AG04450 (cell line): ENCODE measurements around the gene PRR18. TPM values are rescaled to one million over a fixed set of nuclear protein-coding genes. Genes with fewer than 3 reads are reported as not detected.

Experiments
- CTCF ChIA-PET: fragments of 300-600, 350-600 bp; formaldehyde crosslinking; extraction: SDS; loops from one replicate; lab custom pipeline; 2022; ENCODE audit warnings: antibody characterized with exemption, inconsistent platforms; lab: Charles Lee
- POLR2A ChIA-PET: fragments of 350-600 bp; formaldehyde crosslinking; extraction: SDS; loops from one replicate; lab custom pipeline; 2021; ENCODE audit warnings: antibody characterized with exemption, inconsistent platforms; lab: Yijun Ruan, JAX
- DNase-seq: peaks from one replicate; pipeline ENCODE4 v3.0.0-alpha.2; 2011; ENCODE audit warnings: low read depth, low spot score
- H3K27ac ChIP-seq: one replicate; pipeline ENCODE4 v1.5.1; 2012; ENCODE audit warnings: low read depth, low read length, control low read depth
- H3K27me3 ChIP-seq: one replicate; pipeline ENCODE4 v1.6.0; 2012; ENCODE audit warnings: low read length; ENCODE audit not compliant: control insufficient read depth, insufficient read depth
- H3K4me3 ChIP-seq: 2 replicates; pipeline ENCODE4 v1.5.1; 2011; ENCODE audit warnings: mild to moderate bottlenecking, low read depth, low read length, control low read depth
- H3K9me3 ChIP-seq: 2 replicates; pipeline ENCODE4 v1.5.1; 2012; ENCODE audit warnings: low read length; ENCODE audit not compliant: control insufficient read depth, insufficient read depth
- polyA minus RNA-seq: library from RNA; depleted of rRNA, polyadenylated mRNA; stranded (reverse); fragments of >200 nt; gene quantifications from 2 replicates; pipeline ENCODE4 v1.2.3, GENCODE V29; 2011; rRNA and poly(A)+ RNA removed
- polyA plus RNA-seq: library from polyadenylated mRNA; depleted of rRNA; stranded (reverse); fragments of >200 nt; gene quantifications from 2 replicates; pipeline ENCODE4 v1.2.3, GENCODE V29; 2011; rRNA removed
- TF ChIP-seq, protein P1 (sequence below): IDR thresholded peaks from 2 replicates; pipeline ENCODE4 v1.5.1; 2011; ENCODE audit warnings: low read depth, low read length, control low read depth, inconsistent platforms

The PRR18 gene, protein sequence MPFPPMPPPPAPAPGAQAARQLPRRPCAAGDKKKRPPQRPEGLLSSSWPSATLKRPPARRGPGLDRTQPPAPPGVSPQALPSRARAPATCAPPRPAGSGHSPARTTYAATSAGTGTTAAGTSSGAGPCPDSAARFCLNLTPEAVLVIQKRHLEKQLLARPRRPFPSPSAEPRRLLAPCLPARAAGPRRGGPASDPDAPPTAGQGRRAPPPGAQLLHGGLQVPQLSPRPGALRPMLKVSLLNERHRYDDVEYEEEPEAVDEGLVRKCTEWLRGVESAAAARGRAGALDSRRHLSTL
- polyA plus RNA-seq: not detected in 2 replicates
- polyA minus RNA-seq: not detected in 2 replicates

DNA sequence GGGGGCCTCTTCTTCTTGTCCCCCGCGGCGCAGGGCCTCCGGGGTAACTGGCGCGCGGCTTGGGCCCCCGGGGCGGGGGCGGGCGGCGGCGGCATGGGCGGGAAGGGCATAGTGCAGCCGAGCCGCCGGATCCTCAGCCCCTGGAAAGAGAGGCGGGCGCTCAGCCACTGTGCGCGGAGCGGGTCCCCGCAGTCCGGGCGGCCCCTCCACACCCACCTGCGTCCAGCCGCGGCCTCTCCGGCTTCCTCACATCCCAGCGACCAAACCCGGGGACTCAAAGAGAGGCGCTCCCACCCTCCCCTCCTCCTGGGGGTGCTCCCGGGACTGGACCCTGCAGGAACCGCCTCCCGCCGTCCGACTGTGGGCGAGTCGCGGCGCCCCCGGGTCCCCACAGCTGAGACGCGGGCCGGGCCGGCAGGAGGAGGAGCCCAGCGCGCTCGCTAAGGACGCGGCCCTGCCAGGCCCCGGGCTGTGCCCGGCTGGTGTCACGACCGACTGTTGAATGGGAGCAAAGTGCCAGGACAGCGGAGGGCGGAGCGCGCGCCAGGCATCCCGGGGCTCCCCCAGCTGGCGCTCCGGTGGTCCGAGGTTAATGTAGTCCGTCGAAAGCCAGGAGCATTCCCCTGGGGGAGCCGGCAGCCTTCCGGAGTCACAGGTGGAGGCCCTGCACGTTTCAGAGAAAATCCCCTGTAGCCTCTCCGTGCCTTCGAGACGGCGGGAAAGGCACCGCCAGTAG is at the start of gene PRR18:
TSS of gene PRR18 (minus strand) at position 360 of the 736 bp plus-strand sequence. CDS start at position 110, 250 bp downstream.
- no peak for DNase-seq
- POLR2A ChIA-PET: no interaction called here
- no peak within 1 kb of the TSS for H3K27ac ChIP-seq
- TF ChIP-seq, protein P1, sequence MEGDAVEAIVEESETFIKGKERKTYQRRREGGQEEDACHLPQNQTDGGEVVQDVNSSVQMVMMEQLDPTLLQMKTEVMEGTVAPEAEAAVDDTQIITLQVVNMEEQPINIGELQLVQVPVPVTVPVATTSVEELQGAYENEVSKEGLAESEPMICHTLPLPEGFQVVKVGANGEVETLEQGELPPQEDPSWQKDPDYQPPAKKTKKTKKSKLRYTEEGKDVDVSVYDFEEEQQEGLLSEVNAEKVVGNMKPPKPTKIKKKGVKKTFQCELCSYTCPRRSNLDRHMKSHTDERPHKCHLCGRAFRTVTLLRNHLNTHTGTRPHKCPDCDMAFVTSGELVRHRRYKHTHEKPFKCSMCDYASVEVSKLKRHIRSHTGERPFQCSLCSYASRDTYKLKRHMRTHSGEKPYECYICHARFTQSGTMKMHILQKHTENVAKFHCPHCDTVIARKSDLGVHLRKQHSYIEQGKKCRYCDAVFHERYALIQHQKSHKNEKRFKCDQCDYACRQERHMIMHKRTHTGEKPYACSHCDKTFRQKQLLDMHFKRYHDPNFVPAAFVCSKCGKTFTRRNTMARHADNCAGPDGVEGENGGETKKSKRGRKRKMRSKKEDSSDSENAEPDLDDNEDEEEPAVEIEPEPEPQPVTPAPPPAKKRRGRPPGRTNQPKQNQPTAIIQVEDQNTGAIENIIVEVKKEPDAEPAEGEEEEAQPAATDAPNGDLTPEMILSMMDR: no peak
- peaks cover 2% of the 10 kb centered on the region; the same call in 1 of the 2 replicates for H3K9me3 ChIP-seq
- CTCF ChIA-PET: interaction anchor here (0.6 kb wide), 1 partner anchor 15 kb away, joined by 8 read pairs; no protein-coding TSS in a partner anchor
- H3K4me3 ChIP-seq: peak within 1 kb of the TSS; percentile 20; the same call in 1 of the 2 replicates
- peaks cover 47% of the 10 kb centered on the region for H3K27me3 ChIP-seq

DNA sequence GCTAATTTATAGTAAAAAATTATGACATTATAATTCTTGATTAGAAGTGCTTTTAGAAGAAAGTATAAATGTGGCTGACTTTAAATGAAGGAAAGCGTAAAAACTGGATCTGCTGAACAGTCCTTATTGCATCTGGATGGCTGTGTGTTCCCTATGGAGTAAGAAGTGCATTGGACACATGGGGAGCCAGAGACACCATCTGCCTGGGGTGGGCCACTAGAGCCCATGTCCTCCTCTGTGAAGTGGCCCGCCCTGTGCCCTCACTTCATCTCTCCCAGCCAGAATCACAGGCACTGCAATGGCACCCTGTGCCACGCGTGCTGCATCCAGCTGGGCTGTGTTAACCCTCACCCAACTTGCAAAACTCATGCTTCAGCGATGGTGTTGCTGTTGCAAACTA is 47.4 kb upstream of the PRR18 start:
- TF ChIP-seq, protein P1: no peak
- Histone ChIP-seq H3K27me3 (peaks cover 21% of the 10 kb centered on the region), H3K27ac (no peak overlapping the region), H3K4me3 (no peak overlapping the region), H3K9me3 (no peaks in the 10 kb centered on the region)
- POLR2A ChIA-PET: no interaction called here
- no peak for DNase-seq
- CTCF ChIA-PET: interaction anchor here (0.8 to 1.2 kb wide), 2 partner anchors 26 kb away, joined by 3 to 5 read pairs; no protein-coding TSS in a partner anchor

DNA sequence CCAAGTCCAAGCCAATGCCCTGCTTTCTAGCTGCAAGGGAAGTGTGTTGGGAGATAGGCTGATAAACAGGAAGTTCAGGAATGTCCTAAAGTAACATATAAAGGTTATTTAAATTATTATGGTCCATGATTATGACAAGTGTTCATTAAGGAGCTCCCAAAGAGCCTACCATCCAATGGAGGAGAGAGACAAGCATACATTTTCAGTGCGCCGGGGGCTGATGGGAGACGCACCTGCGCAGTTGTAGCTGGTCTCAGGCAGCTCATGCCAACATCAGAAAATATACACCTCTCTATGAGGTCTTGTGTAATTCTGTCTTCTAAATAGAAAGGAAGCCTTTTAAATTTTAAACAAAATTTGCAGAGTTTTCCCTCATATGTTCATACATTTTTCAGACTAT is 46.8 kb upstream of the PRR18 start:
- Histone ChIP-seq H3K27me3 (peaks cover 24% of the 10 kb centered on the region), H3K27ac (no peak overlapping the region), H3K9me3 (no peaks in the 10 kb centered on the region), H3K4me3 (no peak overlapping the region)
- TF ChIP-seq, protein P1: no peak
- DNase-seq: no peak
- CTCF ChIA-PET: interaction anchor here (1.2 kb wide), 1 partner anchor 27 kb away, joined by 5 read pairs; no protein-coding TSS in a partner anchor
- POLR2A ChIA-PET: no interaction called here

DNA sequence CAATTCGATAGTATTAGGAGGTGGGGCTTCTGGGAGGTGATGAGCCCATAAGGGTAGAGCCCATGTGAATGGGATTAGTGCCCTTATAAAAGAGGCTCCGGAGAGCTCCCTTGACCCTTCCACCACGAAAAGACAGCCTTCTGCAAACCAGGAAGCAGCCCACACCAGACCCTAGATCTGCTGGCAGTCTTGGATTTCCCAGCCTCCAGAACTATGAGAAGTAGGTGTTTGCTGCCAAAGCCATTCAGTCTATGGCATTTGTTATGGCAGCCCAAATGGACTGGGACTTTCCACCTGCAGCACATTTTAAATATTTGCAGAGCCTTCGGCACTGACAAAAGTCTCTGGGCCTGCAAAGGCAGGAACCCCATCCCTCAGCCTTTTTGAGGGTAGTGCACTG is 46.0 kb upstream of the PRR18 start:
- no peak overlapping the region for H3K27ac ChIP-seq
- CTCF ChIA-PET: no interaction called here
- no peak overlapping the region for H3K4me3 ChIP-seq
- peaks cover 29% of the 10 kb centered on the region for H3K27me3 ChIP-seq
- TF ChIP-seq, protein P1: no peak
- H3K9me3 ChIP-seq: no peaks in the 10 kb centered on the region
- DNase-seq: no peak
- POLR2A ChIA-PET: no interaction called here
